Measurements from ENCODE around the gene GGA2. TPM values are rescaled to one million over a fixed set of nuclear protein-coding genes. Genes with fewer than 3 reads are reported as not detected.

Gene GGA2, protein sequence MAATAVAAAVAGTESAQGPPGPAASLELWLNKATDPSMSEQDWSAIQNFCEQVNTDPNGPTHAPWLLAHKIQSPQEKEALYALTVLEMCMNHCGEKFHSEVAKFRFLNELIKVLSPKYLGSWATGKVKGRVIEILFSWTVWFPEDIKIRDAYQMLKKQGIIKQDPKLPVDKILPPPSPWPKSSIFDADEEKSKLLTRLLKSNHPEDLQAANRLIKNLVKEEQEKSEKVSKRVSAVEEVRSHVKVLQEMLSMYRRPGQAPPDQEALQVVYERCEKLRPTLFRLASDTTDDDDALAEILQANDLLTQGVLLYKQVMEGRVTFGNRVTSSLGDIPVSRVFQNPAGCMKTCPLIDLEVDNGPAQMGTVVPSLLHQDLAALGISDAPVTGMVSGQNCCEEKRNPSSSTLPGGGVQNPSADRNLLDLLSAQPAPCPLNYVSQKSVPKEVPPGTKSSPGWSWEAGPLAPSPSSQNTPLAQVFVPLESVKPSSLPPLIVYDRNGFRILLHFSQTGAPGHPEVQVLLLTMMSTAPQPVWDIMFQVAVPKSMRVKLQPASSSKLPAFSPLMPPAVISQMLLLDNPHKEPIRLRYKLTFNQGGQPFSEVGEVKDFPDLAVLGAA
- 24.9 and 40.1 TPM in 2 replicates for total RNA-seq

DNA sequence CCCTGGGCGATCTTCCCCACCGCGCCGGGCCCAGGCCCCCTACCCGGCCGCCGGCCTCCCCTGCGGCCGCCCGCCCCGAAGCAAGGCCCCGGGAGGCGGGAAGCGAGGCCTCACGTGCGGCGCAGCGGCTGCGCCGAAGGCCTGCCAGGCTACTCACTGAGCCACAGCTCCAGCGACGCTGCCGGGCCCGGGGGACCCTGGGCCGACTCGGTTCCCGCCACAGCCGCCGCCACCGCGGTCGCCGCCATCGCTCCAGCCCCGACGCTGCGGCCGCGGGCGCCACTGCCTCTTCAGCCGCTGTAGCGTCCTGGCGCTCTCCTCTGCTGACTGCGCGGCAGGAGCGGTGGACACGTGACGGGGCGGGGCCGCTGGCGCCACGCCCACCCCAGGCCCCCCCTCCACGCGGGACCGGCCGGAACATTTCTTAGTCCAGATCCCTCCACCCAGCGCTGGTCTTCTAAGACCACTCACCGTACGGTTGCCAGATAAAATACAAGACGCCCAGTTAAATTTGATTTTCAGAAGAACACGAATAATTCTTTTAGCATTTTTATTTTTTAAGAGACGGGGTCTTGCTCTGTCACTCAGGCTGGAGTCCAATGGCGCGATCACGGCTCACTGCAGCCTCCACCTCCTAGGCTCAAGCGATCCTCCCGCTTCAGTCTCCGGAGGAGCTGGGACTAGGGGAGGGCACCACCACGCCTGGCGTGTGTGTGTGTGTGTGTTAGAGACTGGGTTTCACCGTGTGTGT, at the start of gene GGA2:
Gene GGA2, minus strand, starts transcription at position 331 of the 751 bp plus-strand sequence. Its CDS starts 83 bp downstream, at position 248.

DNA sequence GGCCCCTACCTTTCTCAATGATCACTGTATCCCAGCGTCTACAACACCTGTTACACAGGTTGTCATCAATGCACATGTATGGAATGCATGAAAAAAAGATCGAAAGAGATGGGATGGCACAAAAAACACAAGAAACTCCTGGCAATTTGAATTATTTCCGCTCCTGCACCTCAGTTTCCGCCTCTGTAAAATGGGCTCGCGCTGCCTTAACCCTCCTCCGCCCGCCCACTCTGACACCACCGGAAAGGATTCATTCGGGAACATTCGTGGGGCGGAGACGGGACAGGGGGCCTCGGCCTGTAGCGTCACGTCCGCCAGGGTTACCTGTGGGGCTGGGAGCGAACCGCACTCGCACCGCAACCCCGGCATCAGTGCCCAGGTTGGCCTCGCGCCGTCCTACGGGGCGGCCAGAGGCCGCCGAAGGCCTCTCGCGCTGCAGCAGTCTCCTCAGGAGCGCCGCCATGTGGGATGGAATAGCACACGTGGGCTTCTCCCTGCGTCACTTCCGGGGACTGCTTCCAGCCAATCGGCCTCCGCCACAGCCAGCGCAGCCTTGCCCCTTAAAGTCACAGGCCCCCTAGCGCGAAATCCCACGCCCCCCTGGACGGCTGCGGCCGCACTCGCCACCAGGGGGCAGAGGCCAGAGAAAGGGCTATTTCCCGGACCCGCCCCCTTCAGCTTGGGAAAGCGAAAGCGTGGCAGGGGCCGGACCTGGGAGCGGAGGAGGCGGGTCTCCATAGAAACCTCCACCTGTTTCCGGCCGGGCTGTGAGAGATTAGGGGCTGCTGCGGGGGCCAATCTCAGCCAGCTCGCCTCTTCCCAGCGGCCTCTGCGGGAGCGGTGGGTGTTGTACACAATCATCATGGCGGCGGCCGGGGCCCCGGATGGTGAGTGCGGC, 46.8 kb upstream of the GGA2 start, which contains the start of the genes EARS2 and UBFD1:
Gene EARS2, minus strand, starts transcription at position 470 of the 898 bp plus-strand sequence. Its CDS starts 7 bp downstream, at position 463.
Gene UBFD1, plus strand, starts transcription at position 847 of the 898 bp plus-strand sequence. Its CDS starts 16 bp downstream, at position 863.

DNA sequence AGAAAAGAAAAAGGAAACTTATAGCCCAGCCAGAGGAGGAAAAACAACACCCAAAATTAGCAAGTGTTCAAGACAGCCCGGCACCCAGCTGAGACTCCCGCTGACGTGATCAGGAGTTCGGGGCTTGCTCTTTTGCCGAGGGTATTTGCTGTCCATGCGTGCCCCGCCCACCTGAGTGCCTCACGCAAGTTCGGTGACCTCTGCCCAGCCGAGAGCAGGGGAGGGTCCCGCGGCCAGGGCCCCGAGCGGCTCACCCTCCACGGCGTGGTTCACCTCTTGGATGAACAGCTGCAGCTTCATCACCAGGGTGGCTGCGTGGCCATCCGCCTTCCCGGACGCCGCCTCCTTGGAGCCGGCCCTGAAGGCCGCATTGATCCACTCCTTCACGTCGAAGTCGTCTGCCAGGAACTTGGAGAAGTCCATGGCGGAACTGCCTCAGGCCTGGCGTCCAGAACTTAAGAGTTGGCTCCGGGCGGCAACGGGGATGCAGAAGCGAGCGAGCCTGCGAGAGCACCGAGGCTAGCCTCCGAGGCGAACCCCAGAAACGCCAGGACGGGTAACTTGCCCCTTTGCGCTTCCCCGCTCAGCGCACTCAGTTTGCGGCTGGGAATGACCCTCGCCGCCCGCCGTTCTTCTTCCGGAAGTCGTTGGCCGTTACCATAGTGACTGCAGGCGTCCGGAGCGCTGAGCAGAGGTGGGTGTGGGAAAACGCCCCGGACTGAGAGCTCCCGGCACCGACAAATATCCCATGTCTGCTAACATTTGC, 57.5 kb downstream of the GGA2 start, which contains the start of gene COG7:
Gene COG7, minus strand, starts transcription at position 618 of the 766 bp plus-strand sequence. Its CDS starts 195 bp downstream, at position 423.

Small RNA genes within 50 kb of the gene (small RNA-seq; reads per million reads assigned to genes)
- gene RF00072: not detected

Other genes starting within 250 kb of the GGA2 start
- gene SCNN1B, start 208.2 kb downstream of the GGA2 start, total RNA-seq: not detected in 2 replicates
- gene COG7, start 57.3 kb downstream of the GGA2 start, total RNA-seq: 27.6 and 32.5 TPM in 2 replicates
- 35.9 and 48.7 TPM in 2 replicates for gene EARS2, start 46.9 kb upstream of the GGA2 start, total RNA-seq
- gene UBFD1, start 47.2 kb upstream of the GGA2 start, total RNA-seq: 129 and 132 TPM in 2 replicates
- gene NDUFAB1, start 85.8 kb upstream of the GGA2 start, total RNA-seq: 31.3 and 33.3 TPM in 2 replicates
- 13.1 and 14.1 TPM in 2 replicates for gene PALB2, start 130.8 kb upstream of the GGA2 start, total RNA-seq
- gene DCTN5, start 131.0 kb upstream of the GGA2 start, total RNA-seq: 44.8 and 47.1 TPM in 2 replicates
- 4.1 and 4.4 TPM in 2 replicates for gene PLK1, start 168.4 kb upstream of the GGA2 start, total RNA-seq
- 0.49 TPM in 1 of 2 replicates, not detected in the other for gene ERN2, start 202.7 kb upstream of the GGA2 start, total RNA-seq
- gene CHP2, start 244.5 kb upstream of the GGA2 start, total RNA-seq: not detected in 2 replicates

Data from hair follicle dermal papilla cell (primary cell).